Spleen (tissue), 7 donors: Measurements from ENCODE around the gene WDR1.

ENCODE experiments used
- POLR2A ChIP-seq, 3 donors: fragments of 450-650 bp; IDR thresholded peaks; one replicate each; pipeline ENCODE4 v1.5.1; 2017; ENCODE audit warnings: antibody characterized with exemption in 3 of 3, mild to moderate bottlenecking in 1 of 3
- TF ChIP-seq, protein P1 (sequence below), 11 experiments: fragments of 200-600 bp in 7 of 11; fragments of 450-650 bp in 4 of 11; sonication (generic) in 4 of 11; IDR thresholded peaks in 8 of 11; conservative IDR thresholded peaks in 3 of 11; 1 replicate in 7 of 11; 2 replicates in 4 of 11; pipeline versions ENCODE4 v1.4.0 to v1.8.0; 2016 to 2021; ENCODE audit warnings: antibody characterized with exemption in 11 of 11, inconsistent platforms in 4 of 11, mild to moderate bottlenecking in 1 of 11
- donor health status: DM: no; HTN: no; CAD: no; lungs with moderate emphysema.
- donor health status: DM: no; HTN: no; CAD: no.
- donor health status: DM: no; HTN: no; CAD: no.

DNA sequence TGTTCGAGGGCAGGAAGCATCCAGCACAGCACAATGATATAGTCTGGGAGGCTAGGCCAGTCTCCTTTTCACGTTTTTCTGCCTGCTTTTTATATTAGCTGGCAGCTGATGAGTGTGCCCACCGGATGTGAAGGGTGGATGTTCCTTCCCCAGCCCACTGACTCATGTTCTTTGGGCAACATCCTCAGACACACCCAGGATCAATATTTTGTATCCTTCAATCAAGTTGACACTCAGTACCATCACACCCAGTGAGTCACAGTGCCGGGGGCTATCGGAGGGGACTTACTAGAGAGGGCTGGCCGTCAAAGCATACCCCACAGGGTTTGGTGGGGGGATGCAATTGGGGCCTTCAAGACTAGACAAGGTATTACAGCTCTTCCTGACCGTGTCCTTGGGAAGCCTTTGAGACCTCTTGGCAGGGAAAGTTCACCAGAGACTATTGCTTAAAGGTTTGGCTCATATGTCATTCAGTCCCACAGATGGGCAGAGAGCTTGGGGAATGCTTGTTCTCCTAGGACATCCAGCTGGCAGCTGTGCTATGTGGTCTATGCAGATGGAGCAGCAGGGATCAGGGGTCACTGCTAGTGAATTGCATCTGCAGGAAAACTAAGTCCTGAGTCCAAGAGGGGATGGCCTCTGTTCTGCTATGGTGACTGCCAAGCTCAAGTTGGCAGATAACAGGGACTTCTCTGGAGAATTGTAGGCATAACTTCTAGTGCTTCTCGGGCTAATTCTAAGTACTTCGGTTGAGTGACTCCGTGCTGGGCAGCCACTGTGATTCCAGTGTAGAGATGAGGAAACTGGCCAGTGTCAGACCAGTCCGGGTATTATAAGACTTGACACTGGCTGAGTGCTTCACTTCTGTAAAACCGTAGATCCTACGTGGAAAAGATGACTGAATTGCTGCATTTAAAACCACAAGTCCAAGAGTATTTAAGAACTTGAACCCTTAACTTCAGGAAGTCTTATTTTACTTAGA is 12.9 kb upstream of the WDR1 start:
- no peak for TF ChIP-seq POLR2A (IDR thresholded peaks at IDR 0.05)
- TF ChIP-seq, protein P1, sequence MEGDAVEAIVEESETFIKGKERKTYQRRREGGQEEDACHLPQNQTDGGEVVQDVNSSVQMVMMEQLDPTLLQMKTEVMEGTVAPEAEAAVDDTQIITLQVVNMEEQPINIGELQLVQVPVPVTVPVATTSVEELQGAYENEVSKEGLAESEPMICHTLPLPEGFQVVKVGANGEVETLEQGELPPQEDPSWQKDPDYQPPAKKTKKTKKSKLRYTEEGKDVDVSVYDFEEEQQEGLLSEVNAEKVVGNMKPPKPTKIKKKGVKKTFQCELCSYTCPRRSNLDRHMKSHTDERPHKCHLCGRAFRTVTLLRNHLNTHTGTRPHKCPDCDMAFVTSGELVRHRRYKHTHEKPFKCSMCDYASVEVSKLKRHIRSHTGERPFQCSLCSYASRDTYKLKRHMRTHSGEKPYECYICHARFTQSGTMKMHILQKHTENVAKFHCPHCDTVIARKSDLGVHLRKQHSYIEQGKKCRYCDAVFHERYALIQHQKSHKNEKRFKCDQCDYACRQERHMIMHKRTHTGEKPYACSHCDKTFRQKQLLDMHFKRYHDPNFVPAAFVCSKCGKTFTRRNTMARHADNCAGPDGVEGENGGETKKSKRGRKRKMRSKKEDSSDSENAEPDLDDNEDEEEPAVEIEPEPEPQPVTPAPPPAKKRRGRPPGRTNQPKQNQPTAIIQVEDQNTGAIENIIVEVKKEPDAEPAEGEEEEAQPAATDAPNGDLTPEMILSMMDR (IDR thresholded peaks at IDR 0.05 in 8 of 11, conservative IDR thresholded peaks at IDR 0.05 in 3 of 11): no peak
